M059J (cell line): Measurements from ENCODE around the gene MALRD1. TPM values are rescaled to one million over a fixed set of nuclear protein-coding genes. Genes with fewer than 3 reads are reported as not detected.
A peak's percentile ranks its signal among the peaks of the same experiment; 100 is the strongest.

ENCODE experiments used
- DNase-seq: peaks from one replicate; pipeline ENCODE4 v3.0.0-alpha.2; 2012; ENCODE audit warnings: low read depth
- total RNA-seq: library from RNA; depleted of rRNA; stranded (reverse); fragments of >200 nt; shearing (Covaris generic); gene quantifications from 2 replicates; pipeline ENCODE4 v1.2.3, GENCODE V29; 2014

Gene MALRD1
- total RNA-seq, 1 experiment from 2014 or later, result not detected

- DNase-seq, result no peak
Observed at GRCh38 chr10:19226025-19226424, 177.4 kb downstream of the MALRD1 start.

GRCh38 chr10:19231034-19231433, 182.4 kb downstream of the MALRD1 start:
- no peak for DNase-seq

DNA sequence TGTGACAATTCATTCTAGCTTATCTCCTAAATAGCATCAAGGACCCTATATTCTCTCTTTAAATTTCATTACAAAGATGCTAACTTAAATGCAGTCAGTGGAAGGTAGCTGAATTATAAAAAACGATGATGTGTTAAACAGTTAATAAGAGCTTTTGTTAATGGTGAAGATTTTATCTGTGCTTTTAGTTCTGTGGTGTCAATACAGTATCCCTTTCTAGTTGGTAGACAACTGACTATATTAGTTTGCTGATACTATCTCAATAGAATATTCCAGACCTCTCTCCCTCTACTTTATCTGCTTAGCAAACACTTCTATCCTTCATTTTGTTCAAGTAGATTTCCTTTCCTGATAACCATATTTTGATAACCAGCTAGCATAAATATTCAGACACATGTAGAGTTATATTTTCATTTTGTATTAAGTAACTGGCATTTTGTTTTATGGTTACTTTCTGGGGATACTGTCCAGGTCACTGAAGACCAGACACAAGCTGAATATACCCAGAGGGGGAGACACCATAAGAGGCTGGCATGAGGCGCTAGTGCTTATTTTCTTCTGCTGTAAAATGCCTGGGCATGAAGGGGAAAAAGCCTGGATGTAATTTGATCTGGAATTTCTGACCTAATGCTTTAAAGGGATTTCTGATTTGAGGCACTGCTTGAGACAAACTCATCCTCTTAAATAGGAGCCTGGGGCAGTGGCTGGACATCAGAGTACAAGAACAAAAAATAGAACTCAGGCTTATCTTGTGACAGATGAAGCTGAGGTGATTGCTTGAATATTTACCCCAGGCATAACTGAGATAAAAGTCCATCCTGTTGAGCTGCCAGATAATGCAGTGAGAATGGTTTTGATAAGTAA, 197.5 kb downstream of the MALRD1 start:
- peak; percentile 1 for DNase-seq

- DNase-seq, result no peak
Observed at GRCh38 chr10:19247843-19248242, 199.2 kb downstream of the MALRD1 start.

DNA sequence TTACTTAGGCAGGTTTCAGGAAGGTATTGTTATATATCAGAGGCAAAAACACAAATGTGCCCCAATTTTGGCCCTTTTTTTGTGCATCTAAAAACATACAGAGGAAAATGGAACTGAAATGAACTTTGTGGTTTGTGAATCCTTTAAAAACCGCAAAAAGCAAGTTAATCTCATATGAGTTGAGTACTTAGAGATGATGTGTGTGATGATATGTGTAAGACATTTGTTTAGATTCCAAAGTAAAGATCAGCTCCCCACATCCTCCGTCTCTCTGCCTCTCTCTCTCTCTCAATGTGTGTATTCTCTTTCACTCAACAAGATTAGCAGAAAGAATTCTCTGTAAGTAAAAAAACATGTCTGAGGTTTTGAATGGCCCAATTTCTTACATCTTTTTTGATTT, 201.9 kb downstream of the MALRD1 start:
- DNase-seq, result peak; percentile 8

- no peak for DNase-seq
Observed at GRCh38 chr10:19252531-19252930, 203.9 kb downstream of the MALRD1 start.

GRCh38 chr10:19256331-19256730, 207.7 kb downstream of the MALRD1 start:
- DNase-seq, result no peak

- no peak for DNase-seq
Observed at GRCh38 chr10:19263262-19263661, 214.7 kb downstream of the MALRD1 start.

DNA sequence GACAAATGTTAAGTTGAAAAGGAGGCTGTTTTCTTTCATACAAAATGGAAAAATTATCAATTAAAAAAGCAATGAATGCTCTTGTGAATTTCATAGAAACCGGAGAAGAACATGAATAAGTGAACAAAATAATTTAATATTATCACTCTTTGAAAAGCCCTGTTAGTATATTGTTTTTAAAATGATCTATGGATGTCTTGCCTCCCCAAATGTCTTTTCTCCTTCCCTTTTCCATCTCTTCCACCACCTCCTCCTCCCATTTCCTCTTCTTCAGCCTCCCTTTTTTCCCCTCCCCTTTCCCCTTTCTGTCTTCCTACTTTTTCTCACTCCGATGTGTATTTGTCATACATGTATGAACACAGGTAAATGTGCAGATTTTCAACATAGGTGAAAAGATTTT, 234.7 kb downstream of the MALRD1 start:
- DNase-seq, result no peak

- no peak for DNase-seq
Observed at GRCh38 chr10:19283786-19284185, 235.2 kb downstream of the MALRD1 start.

- DNase-seq, result no peak
Observed at GRCh38 chr10:19290770-19291169, 242.2 kb downstream of the MALRD1 start.

DNA sequence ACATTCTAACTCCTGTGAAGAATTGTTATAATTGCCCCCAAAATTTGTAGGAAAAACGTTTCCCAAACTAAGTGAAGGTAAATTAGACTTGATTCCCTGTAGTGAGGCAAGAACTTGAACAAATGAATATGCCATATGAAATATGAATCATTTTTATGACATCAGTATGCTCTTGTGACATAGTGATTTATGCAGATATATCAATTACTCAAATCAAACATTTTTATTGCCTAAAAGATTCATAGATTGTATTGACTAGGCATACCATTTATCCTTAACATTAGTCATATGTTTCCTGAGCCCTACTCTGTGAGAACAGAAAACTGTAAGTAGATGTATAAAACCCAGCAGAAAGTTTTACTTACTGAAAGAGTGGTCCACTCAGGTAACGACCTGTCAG, 245.6 kb downstream of the MALRD1 start:
- no peak for DNase-seq

DNA sequence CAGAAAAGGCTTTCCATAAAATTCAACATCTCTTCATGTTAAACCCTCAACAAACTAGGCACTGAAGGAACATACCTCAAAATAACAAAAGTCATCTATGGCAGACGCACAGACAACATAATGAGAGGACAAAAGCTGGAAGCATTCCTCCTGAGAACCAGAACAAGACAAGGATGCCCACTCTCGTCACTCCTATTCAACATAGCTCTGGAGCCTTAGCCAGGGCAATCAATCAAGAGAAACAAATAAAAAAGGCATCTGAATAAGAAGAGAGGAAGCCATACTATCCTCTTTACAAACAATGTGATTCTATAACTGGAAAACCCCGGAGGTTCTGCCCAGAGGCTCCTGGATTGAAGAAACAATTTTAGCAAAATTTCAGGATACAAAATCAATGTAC, 251.0 kb downstream of the MALRD1 start:
- DNase-seq, result no peak

- peak; percentile 54 for DNase-seq
Observed at GRCh38 chr10:19302117-19302516, 253.5 kb downstream of the MALRD1 start.

- no peak for DNase-seq
Observed at GRCh38 chr10:19310066-19310465, 261.5 kb downstream of the MALRD1 start.

DNA sequence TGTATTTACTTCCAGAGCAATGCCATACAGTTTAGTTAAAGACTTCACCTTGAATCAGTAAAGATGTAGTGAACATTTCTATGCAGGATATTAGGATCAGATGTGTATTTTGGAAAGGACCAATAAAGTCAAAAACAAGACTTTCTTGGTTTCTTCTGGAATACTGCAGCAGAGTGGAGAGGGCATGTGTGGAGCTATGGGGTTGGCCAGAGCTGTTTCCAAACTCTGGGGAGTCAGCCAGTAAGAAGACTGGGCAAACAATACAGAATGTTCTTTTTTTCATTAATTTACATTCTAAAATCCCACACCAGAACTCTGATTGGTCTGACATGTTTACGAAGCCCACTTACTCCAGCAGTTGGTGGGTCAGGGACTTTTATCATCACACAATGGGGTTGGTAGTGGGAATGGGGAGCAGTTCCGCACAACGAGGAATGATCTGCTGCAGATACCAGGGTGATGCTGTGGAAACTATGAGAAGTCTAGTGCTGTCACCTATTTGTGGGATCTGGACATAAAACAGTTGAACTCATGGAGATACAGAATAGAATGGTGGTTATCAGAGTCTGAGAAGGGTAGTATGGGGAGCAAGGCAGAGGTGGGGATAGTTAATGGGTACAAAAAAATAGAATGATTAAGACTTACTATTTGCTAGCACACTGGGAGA, 267.7 kb downstream of the MALRD1 start:
- no peak for DNase-seq

DNA sequence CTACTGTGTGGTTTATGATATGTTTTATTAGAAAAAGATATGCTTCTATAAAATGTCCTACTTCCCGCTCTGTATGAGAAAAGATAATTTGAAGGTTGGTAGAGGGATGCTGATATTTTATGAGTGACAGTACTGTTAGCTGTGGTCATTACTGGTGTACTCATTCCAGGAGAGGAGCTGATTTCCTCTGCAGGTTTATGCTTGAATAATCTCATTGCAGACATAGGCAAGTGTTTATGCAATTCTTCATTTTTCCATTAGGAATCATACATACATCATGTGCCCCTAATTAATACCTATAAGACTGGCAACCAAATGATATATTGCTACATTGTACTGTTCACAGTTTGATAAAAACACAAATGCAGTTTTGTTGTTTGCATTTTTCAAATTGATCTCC, 269.4 kb downstream of the MALRD1 start:
- no peak for DNase-seq

DNA sequence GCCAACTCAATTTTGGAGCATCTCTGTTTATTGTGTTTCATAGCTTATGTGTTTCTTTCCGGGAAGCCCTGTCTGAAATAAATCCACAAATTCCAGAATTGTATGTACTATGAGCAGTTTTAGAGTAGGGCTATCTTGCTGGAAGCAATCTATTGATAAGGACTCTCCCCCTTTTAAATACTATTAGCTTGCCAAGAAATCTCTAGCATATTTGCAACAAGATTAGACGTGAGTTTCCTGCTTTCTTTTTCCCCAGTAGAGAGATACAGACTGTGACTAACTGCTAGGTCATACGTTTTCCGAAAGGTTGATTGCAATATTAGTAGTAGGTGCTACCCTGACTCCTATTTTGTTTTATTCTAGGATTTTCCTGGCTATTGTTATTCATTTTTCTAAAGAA, 277.0 kb downstream of the MALRD1 start:
- no peak for DNase-seq

DNA sequence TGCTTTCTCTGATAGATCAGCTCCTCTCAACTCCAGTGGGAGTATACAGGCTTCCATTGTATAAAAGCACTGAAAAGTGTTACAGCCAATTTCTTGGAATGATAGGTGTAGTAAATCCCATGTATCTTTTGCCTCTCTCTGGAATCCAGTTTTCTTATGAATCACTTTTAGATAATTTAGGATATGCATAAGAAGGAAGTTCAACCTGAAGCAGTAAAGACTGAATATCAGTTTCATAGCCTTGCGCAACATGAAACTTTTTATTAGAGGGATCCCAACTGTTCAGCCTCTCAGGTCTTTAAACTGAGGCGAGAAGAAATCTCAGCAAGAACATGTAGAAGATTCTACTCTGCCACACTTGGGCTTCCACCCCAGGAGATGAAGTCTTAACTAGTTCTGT, 280.0 kb downstream of the MALRD1 start:
- no peak for DNase-seq

GRCh38 chr10:19329475-19329874, 280.9 kb downstream of the MALRD1 start:
- DNase-seq, result no peak

DNA sequence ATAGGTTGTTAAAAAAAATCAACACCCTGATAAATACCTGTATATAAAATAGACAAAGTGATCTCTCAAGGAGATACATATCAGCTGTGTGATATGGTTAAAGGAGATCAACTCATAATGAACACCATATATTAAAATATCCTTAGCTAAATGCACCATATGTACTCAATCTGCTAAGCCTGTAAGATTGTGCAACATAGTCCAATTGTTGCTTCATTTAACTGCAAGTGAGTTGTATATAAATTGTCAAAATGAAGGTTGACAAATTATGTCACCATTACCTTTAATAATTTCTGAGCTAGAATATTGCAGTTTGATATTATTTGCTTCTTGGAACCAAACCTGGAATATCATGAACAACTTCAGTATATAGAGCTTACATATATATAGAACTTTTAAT, 283.7 kb downstream of the MALRD1 start:
- DNase-seq, result no peak

DNA sequence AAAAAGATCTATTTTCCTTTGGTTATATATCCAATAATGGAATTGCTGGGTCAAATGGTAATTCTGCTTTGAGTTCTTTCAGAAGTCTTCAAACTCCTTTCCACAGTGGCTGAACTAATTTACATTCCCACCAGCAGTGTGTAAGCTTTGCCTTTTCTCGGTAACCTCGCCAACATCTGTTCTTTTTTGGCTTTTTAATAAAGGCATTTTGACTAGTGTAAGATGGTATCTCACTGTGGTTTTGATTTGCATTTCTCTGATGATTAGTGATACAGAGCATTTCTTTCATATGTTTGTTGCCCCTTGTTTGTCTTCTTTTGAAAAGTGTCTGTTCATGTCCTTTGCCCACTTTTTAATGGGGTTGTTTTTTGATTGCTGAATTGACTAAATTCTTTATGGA, 285.0 kb downstream of the MALRD1 start:
- DNase-seq, result peak; percentile 1

DNA sequence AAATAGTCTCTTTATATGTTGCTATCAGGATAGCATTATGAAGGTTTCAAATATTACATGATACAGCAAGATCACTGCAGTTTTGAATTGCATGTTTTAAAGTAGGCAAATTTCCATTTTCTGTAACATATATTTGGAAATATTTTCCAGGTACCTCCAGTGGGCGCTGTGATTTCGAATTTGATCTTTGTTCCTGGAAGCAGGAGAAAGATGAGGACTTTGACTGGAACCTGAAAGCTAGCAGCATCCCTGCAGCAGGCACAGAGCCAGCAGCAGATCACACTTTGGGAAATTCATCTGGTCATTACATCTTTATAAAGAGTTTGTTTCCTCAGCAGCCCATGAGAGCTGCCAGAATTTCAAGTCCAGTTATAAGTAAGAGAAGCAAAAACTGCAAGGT, 299.0 kb downstream of the MALRD1 start:
- DNase-seq, result no peak
